SK-MEL-5 (cell line): ENCODE results near the gene COL24A1. TPM values are rescaled to one million over a fixed set of nuclear protein-coding genes. Genes with fewer than 3 reads are reported as not detected.
"Not testable (repeated sequence)": the region's sequence is repeated elsewhere in the genome, so short reads cannot be mapped to it uniquely, and the experiment has no call there.

ENCODE experiments used
- DNase-seq: peaks from one replicate; pipeline ENCODE4 v3.0.0-alpha.2; 2016; ENCODE audit warnings: low read depth, low spot score
- in situ Hi-C: cut with HindIII; loops from 2 replicates; pipeline ENCODE4 v1.10.0; 2016; ENCODE audit warnings: low sequenced_read_pairs, high pct_unique_total_duplicates, low pct_unique_long_range_greater_than_20kb
- total RNA-seq: library from RNA; depleted of rRNA; stranded (reverse); fragments of >200 nt; shearing (Covaris generic); gene quantifications from 2 replicates; pipeline ENCODE4 v1.2.3, GENCODE V29; 2014

Gene COL24A1
- total RNA-seq, 1 experiment from 2014 or later: not detected

DNA sequence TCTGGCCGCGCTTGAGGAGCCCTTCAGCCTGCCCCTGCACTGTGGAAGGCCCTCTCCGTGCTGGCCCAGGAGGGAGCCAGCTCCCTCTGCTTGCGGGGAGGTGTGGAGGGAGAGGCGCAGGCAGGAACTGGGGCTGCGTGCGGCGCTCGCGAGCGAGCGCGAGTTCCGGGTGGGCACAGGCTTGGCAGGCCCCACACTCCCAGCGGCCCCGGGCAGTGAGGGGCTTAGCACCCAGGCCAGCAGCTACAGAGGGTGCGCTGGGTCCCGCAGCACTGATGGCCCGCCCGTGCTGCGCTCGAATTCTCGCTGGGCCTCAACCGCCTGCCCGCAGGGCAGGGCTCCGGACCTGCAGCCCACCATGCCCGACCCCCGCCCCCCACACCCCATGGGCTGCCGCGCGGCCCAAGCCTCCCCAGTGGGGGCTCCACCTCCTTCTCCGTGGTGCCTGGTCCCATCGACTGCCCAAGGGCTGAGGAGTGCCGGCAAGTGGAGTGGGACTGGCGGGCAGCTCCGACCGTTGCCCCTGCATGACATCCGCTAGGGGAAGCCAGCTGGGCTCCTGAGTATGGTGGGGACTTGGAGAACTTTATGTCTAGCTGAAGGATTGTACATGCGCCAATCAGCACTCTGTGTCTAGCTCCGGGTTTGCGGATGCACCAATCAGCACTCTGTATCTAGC is 46.0 kb downstream of the COL24A1 start:
- DNase-seq: no peak
- in situ Hi-C loops: no loop called here

GRCh38 chr1:86105533-86105866 is 51.1 kb downstream of the COL24A1 start:
- in situ Hi-C loops: no loop called here
- DNase-seq: no peak

- DNase-seq: no peak
- in situ Hi-C loops: no loop called here
Measured at GRCh38 chr1:86104606-86105532, 51.7 kb downstream of the COL24A1 start.

- no peak for DNase-seq
- in situ Hi-C loops: no loop called here
Measured at GRCh38 chr1:86101616-86102015, 55.0 kb downstream of the COL24A1 start.

- no peak for DNase-seq
- in situ Hi-C loops: no loop called here
Measured at GRCh38 chr1:86100401-86100800, 56.2 kb downstream of the COL24A1 start.

DNA sequence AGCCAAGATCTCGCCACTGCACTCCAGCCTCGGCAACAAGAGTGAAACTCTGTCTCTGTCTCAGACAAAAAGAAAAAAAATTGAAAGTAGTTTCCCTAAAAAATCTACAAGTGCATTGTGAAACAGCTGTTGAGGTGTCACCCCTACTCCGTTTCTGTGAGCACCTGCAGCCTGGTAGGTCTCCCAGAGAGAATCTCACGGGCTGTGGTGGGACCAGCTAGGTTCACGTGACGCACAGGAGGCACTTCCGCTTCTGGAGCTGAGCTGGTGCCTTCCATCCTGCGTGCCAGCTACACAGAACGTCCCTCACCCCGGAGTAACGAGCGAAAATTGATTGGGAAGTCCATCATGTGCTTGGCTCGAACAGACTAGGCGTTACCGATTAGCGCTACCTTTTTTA is 66.8 kb downstream of the COL24A1 start:
- in situ Hi-C loops: no loop called here
- DNase-seq: no peak

- DNase-seq: no peak
- in situ Hi-C loops: no loop called here
Measured at GRCh38 chr1:86085741-86086409, 70.7 kb downstream of the COL24A1 start.

DNA sequence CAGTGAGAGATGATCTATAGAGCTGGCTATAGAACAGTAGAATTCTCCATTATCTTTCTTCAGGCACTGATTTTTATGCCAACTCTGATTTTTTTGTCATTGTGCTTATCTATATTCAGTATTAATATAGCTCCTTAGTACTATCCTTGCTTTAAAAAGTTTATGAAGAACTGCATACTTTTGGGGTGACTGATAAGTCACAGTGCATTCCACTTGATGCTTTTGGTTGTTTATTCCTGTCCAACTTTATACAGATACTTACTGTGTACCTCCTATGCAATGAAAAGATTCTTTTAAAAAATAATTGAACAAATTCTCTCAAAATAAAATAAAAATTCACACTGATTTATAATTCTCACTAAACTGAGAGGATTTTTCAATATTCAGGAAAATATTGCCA is 71.6 kb downstream of the COL24A1 start:
- DNase-seq: no peak
- in situ Hi-C loops: no loop called here

GRCh38 chr1:86082183-86082582 is 74.4 kb downstream of the COL24A1 start:
- DNase-seq: peak; percentile 19
- in situ Hi-C loops: no loop called here

- DNase-seq, in situ Hi-C loops: not testable (repeated sequence)
Measured at GRCh38 chr1:86072474-86072873, 84.1 kb downstream of the COL24A1 start.

DNA sequence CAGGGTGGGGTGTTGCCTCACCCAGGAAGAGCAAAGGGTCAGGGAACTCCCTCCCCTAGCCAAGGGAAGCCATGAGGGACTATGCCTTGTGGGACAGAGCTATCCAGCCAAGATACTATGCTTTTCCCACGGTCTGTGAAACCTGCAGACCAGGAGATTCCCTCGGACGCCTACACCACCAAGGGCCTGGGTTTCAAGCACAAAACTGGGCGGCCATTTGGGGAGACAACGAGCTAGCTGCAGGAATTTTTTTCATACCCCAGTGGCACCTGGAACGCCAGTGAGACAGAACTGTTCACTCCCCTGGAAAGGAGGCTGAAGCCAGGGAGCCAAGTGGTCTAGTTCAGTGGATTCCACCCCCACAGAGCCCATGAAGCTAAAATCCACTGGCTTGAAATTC is 84.7 kb downstream of the COL24A1 start:
- DNase-seq, in situ Hi-C loops: not testable (repeated sequence)

DNA sequence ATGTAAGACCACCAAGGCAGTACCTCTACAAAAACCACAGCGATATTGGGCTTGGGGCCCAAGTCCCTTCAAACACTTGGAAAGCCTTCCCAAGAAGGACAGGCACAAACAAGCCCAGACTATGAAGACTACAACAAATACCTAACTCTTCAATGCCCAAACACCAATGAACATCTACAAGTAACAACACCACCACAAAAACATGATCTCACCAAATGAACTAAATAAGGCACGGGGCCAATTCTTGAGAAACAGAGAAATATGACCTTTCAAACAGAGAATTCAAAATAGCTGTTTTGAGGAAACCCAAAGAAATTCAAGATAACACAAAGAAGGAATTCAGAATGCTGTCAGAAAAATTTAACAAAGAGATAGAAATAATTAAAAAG is 86.8 kb downstream of the COL24A1 start:
- DNase-seq: no peak
- in situ Hi-C loops: no loop called here

GRCh38 chr1:86068841-86069756 is 87.5 kb downstream of the COL24A1 start:
- DNase-seq: no peak
- in situ Hi-C loops: no loop called here

DNA sequence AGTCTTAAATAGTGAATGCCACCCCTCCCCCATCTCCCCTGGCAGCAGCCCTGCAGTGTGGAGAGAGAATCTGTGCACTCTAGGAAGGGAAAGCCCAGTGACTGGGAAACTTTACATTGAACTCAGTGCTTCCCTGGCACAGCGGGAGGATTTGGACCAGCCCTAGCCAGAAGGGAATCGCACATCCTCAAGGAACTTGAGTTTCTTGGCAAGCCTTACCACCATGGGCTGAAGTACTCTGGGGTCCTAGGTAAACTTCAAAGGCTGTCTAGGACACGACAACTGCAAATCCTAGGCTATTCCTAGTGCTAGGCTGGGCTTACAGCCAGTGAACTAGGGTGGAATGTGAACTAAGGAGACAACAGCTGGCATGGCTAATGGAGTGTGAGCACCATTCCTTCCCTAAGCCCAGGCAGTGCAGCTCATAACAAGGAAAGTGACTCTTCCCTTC is 88.3 kb downstream of the COL24A1 start:
- in situ Hi-C loops: no loop called here

DNA sequence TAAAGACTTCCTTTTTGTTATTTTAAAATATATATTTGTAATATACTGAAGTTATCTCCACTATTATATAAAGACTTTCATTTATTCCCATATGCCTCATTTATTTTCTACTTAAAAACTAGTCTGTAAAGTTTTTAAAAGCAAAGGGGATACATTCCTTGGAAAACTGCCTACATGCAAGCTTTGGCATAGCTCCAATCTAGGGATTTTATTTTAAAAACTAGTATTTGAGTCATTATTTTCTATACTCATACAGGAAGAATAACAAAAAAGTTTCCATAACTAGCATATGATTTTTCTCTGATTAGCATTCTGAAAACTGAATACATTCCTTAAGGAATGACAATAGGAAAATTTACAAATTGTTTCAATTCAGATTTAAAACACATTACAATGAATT is 88.9 kb downstream of the COL24A1 start:
- no peak for DNase-seq
- in situ Hi-C loops: no loop called here

More for the DNA sequence above, 88.3 kb downstream of the COL24A1 start:
- DNase-seq: no peak

DNA sequence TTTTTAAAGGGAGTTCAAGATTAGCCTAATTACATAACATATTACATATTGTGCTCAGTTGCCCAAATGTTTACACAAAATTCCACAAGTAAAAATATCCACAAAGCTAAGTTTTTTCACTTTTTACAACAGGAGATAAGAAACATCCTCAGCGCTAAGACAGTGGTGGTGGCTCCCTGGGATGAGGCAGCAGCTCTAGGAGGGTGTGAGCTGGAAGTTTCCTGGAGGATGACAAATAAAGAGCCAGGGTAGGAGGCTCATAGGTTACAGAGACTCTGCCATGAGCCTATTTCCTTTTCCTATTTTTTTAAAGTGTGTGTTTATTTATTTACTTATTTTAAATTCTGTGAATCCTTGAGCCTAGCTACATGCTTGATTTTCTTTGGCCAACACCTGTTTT is 91.7 kb downstream of the COL24A1 start:
- in situ Hi-C loops: no loop called here
- no peak for DNase-seq

DNA sequence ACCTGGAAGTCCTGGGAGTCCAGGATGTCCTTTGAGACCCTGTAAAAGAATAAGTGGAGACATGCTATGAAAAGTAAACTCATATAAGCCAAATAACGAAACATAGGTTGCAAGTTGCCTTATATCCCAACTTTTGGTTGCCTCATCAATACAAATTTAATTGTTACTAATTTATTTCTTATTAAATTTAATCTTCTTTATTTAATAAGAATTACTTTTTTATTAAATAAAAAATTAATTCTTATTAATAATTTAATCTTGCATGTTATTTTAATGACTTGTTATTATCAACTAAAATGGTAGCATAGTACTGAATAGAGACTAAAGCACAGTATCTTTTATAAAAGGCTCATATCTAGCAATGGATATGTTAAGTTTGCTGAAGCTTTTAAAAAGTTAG is 92.9 kb downstream of the COL24A1 start:
- DNase-seq: no peak
- in situ Hi-C loops: no loop called here
